HCT116 (cell line): ENCODE measurements around the gene MXI1. TPM values are rescaled to one million over a fixed set of nuclear protein-coding genes. Genes with fewer than 3 reads are reported as not detected.

ENCODE experiments used
- ATAC-seq: fragments of 200-7000 bp; cut with Tn5 transposase; 2 replicates; pipeline ENCODE4 v1.9.1; 2020; ENCODE audit warnings: mild to moderate bottlenecking, moderate library complexity
- BruUV-seq: library from RNA; stranded (reverse); fragments of 400-500 nt; replicated peaks from 2 replicates; lab custom pipeline; 2021; lab: Mats Ljungman, UMichigan
- CTCF ChIA-PET: fragments of 300-600 bp; sonication (Branson Sonifier 250); formaldehyde crosslinking; loops from one replicate; lab custom pipeline; 2021; ENCODE audit warnings: antibody characterized with exemption; lab: Charles Lee
- POLR2A ChIA-PET: fragments of 300-600, 350-600 bp; sonication (Branson Sonifier 250); formaldehyde crosslinking; loops from one replicate; lab custom pipeline; 2021; ENCODE audit warnings: antibody characterized with exemption; lab: Charles Lee
- RAD21 ChIA-PET, 2 experiments: fragments of 300-600 bp; sonication (Branson Sonifier 250); formaldehyde crosslinking; loops; one replicate each; lab custom pipeline; 2023; ENCODE audit warnings: low total read pairs in 2 of 2; ENCODE audit not compliant: uncharacterized antibody in 2 of 2, unreplicated experiment in 2 of 2, low non-redundant PET in 1 of 2; lab: Charles Lee
- DNase-seq: peaks from one replicate; pipeline ENCODE4 v3.0.0-alpha.2; 2010; ENCODE audit warnings: low read depth, low spot score
- H2AFZ ChIP-seq: fragments of 200-600 bp; shearing (Covaris generic), sonication (generic); 2 replicates; pipeline ENCODE4 v1.6.1; 2017; ENCODE audit warnings: low read depth, mixed run types, mixed read lengths, antibody characterized with exemption, low read length; ENCODE audit not compliant: poor library complexity, severe bottlenecking
- H3K27ac ChIP-seq: 2 replicates; pipeline ENCODE4 v1.5.1; 2012; ENCODE audit warnings: low read depth, low read length
- H3K27me3 ChIP-seq: fragments of 200-600 bp; sonication (generic); 2 replicates; pipeline ENCODE4 v1.6.1; 2016; ENCODE audit warnings: mixed run types, low read length, mixed read lengths; ENCODE audit not compliant: insufficient read depth
- H3K36me3 ChIP-seq, 2 experiments: fragments of 200-500 bp in 1 of 2; fragments of 200-600 bp in 1 of 2; sonication (Bioruptor generic) in 1 of 2; sonication (generic) in 1 of 2; 2 replicates each; pipeline versions ENCODE4 v1.5.1 to v1.6.1; 2014 to 2016; ENCODE audit warnings: low read length in 2 of 2, inconsistent platforms in 1 of 2, mixed read lengths in 1 of 2, mixed run types in 1 of 2; ENCODE audit not compliant: insufficient read depth in 2 of 2, control insufficient read depth in 1 of 2
- H3K4me1 ChIP-seq, 2 experiments: fragments of 200-600 bp in 1 of 2; sonication (generic) in 1 of 2; 2 replicates each; pipeline versions ENCODE4 v1.5.1 to v1.6.1; 2012 to 2017; ENCODE audit warnings: low read length in 2 of 2, inconsistent platforms in 1 of 2, mild to moderate bottlenecking in 1 of 2, mixed read lengths in 1 of 2, mixed run types in 1 of 2, moderate library complexity in 1 of 2; ENCODE audit not compliant: insufficient read depth in 2 of 2, control insufficient read depth in 1 of 2
- H3K4me2 ChIP-seq: fragments of 200-600 bp; sonication (generic); 2 replicates; pipeline ENCODE4 v1.6.1; 2017; ENCODE audit warnings: mixed run types, low read length, mixed read lengths
- H3K4me3 ChIP-seq, 2 experiments: fragments of 200-600 bp in 1 of 2; sonication (generic) in 1 of 2; replicated peaks in 1 of 2; 2 replicates each; pipeline ENCODE4 v1.5.1; 2011 to 2016; ENCODE audit warnings: low read length in 2 of 2, control low read depth in 1 of 2, low read depth in 1 of 2, mild to moderate bottlenecking in 1 of 2, mixed read lengths in 1 of 2, mixed run types in 1 of 2
- H3K79me2 ChIP-seq: fragments of 200-600 bp; sonication (generic); 2 replicates; pipeline ENCODE4 v1.6.1; 2017; ENCODE audit warnings: mild to moderate bottlenecking, mixed run types, low read length, moderate library complexity, mixed read lengths; ENCODE audit not compliant: insufficient read depth
- H3K9ac ChIP-seq: fragments of 200-600 bp; sonication (generic); 2 replicates; pipeline ENCODE4 v1.6.1; 2016; ENCODE audit warnings: low read length, mixed read lengths
- H3K9me2 ChIP-seq: fragments of 200-600 bp; sonication (generic), shearing (Covaris generic); 2 replicates; pipeline ENCODE4 v1.6.1; 2017; ENCODE audit warnings: mixed run types, mild to moderate bottlenecking, moderate library complexity; ENCODE audit not compliant: insufficient read depth
- H3K9me3 ChIP-seq, 2 experiments: fragments of 200-500 bp in 1 of 2; fragments of 200-600 bp in 1 of 2; sonication (Bioruptor generic) in 1 of 2; sonication (generic) in 1 of 2; 2 replicates each; pipeline ENCODE4 v1.6.1; 2014 to 2017; ENCODE audit warnings: low read length in 2 of 2, mixed read lengths in 2 of 2, inconsistent platforms in 1 of 2, low read depth in 1 of 2, mild to moderate bottlenecking in 1 of 2, mixed run types in 1 of 2, moderate library complexity in 1 of 2; ENCODE audit not compliant: control insufficient read depth in 1 of 2, insufficient read depth in 1 of 2
- H4K20me1 ChIP-seq: fragments of 200-600 bp; sonication (generic), shearing (Covaris generic); 2 replicates; pipeline ENCODE4 v1.6.1; 2017; ENCODE audit warnings: mixed run types, mild to moderate bottlenecking, moderate library complexity; ENCODE audit not compliant: insufficient read depth
- ATF3 ChIP-seq: IDR thresholded peaks from 2 replicates; pipeline ENCODE4 v1.6.1; 2012
- CBX3 ChIP-seq: IDR thresholded peaks from 2 replicates; pipeline ENCODE4 v1.6.1; 2012; ENCODE audit warnings: low read depth
- CTCF ChIP-seq, 3 experiments: fragments of 200-600 bp in 1 of 3; sonication (generic) in 1 of 3; IDR thresholded peaks in 2 of 3; conservative IDR thresholded peaks in 1 of 3; 2 replicates each; pipeline ENCODE4 v1.5.1; 2012 to 2017; ENCODE audit warnings: low read depth in 2 of 3, low read length in 2 of 3, antibody characterized with exemption in 1 of 3, borderline replicate concordance in 1 of 3, control low read depth in 1 of 3, mild to moderate bottlenecking in 1 of 3, mixed read lengths in 1 of 3, mixed run types in 1 of 3, moderate library complexity in 1 of 3; ENCODE audit not compliant: insufficient read depth in 1 of 3
- EGR1 ChIP-seq: IDR thresholded peaks from 2 replicates; pipeline ENCODE4 v1.6.1; 2012; ENCODE audit warnings: low read depth
- ELF1 ChIP-seq: IDR thresholded peaks from 2 replicates; pipeline ENCODE4 v1.6.1; 2012; ENCODE audit warnings: low read depth, borderline replicate concordance
- EZH2 ChIP-seq: fragments of 200-600 bp; sonication (generic); IDR thresholded peaks from 2 replicates; pipeline ENCODE4 v1.6.1; 2017; ENCODE audit warnings: antibody characterized with exemption, mixed run types
- EZH2phosphoT487 ChIP-seq: fragments of 200-600 bp; IDR thresholded peaks from 2 replicates; pipeline ENCODE4 v1.6.1; 2018; ENCODE audit warnings: antibody characterized with exemption, borderline replicate concordance
- FOSL1 ChIP-seq: IDR thresholded peaks from 2 replicates; pipeline ENCODE4 v1.6.1; 2012; ENCODE audit warnings: low read depth
- JUND ChIP-seq: IDR thresholded peaks from 2 replicates; pipeline ENCODE4 v1.6.1; 2012
- MAX ChIP-seq: IDR thresholded peaks from 2 replicates; pipeline ENCODE4 v1.6.1; 2012
- POLR2A ChIP-seq: IDR thresholded peaks from 2 replicates; pipeline ENCODE4 v1.7.0; 2011; ENCODE audit warnings: borderline replicate concordance; ENCODE audit not compliant: insufficient read depth, insufficient read length; ENCODE audit errors: extremely low read depth
- SP1 ChIP-seq: IDR thresholded peaks from 2 replicates; pipeline ENCODE4 v1.6.1; 2012; ENCODE audit warnings: low read depth
- TCF7L2 ChIP-seq: IDR thresholded peaks from 2 replicates; pipeline ENCODE4 v1.7.0; 2011; ENCODE audit warnings: borderline replicate concordance, inconsistent platforms; ENCODE audit not compliant: insufficient read depth, insufficient read length; ENCODE audit errors: extremely low read depth
- YY1 ChIP-seq: IDR thresholded peaks from 2 replicates; pipeline ENCODE4 v1.6.1; 2011; ENCODE audit warnings: low read length, low read depth, moderate library complexity, mild to moderate bottlenecking; ENCODE audit not compliant: insufficient replicate concordance; ENCODE audit errors: extremely low read depth
- intact Hi-C: fragments of 100-400 bp; cut with micrococcal nuclease; formaldehyde crosslinking; loops from 2 replicates; pipeline ENCODE4 v1.10.0; 2022
- total RNA-seq: library from RNA; stranded (reverse); gene quantifications from one replicate; pipeline ENCODE4 v1.2.1, GENCODE V29; 2021; ENCODE audit not compliant: unreplicated experiment

The MXI1 gene
- total RNA-seq, 1 experiment from 2014 or later, result 57.0 TPM

GRCh38 chr10:110296966-110297365 is 89.6 kb downstream of the MXI1 start:
- Histone ChIP-seq H3K36me3 (peaks cover 84 to 96% of the 10 kb centered on the region in 2 experiments), H3K79me2 (peaks cover 76% of the 10 kb centered on the region), H3K27ac (no peak overlapping the region), H3K27me3 (no peaks in the 10 kb centered on the region), H4K20me1 (peaks cover 30% of the 10 kb centered on the region; the same call in 1 of the 2 replicates), H3K9me2 (no peaks in the 10 kb centered on the region), H3K4me3 (no peak overlapping the region), H3K4me1 (no peaks in the 10 kb centered on the region), H3K9me3 (no peaks in the 10 kb centered on the region), H3K4me2 (no peak overlapping the region), H3K9ac (no peak overlapping the region), H2AFZ (no peak overlapping the region)
- TF ChIP-seq CTCF (IDR thresholded peaks at IDR 0.05 in 2 of 3, conservative IDR thresholded peaks at IDR 0.05 in 1 of 3; ENCODE audit: borderline replicate concordance in 1 of 3, insufficient read depth in 1 of 3, low read depth in 2 of 3, low read length in 2 of 3), result no peak
- no peak for TF ChIP-seq ELF1
- TF ChIP-seq EZH2, result no peak
- TF ChIP-seq JUND, result no peak
- no peak for TF ChIP-seq MAX
- no peak for TF ChIP-seq CBX3
- TF ChIP-seq EZH2phosphoT487, result no peak
- intact Hi-C loops, result no loop called here
- no TSS peak for BruUV-seq
- RAD21 ChIA-PET, result no interaction called here
- no peak for ATAC-seq
- CTCF ChIA-PET, result interaction anchor here (1.2 kb wide), 1 partner anchor 303 kb away, joined by 3 read pairs; no protein-coding TSS in a partner anchor
- POLR2A ChIA-PET, result interaction anchor here (0.9 to 2.2 kb wide), 2 partner anchors 11 to 234 kb away, joined by 6 to 7 read pairs; no protein-coding TSS in a partner anchor
- DNase-seq, result no peak

GRCh38 chr10:110300486-110300986 is 93.1 kb downstream of the MXI1 start:
- Histone ChIP-seq H3K4me2 (no peak overlapping the region), H3K79me2 (peaks cover 90% of the 10 kb centered on the region), H3K27me3 (no peaks in the 10 kb centered on the region), H3K4me1 (peaks cover 7 to 13% of the 10 kb centered on the region in 2 experiments; a peak in 3 of 4 replicates), H3K4me3 (no peak overlapping the region), H2AFZ (no peak overlapping the region), H3K36me3 (peaks cover 71 to 76% of the 10 kb centered on the region in 2 experiments), H3K27ac (no peak overlapping the region), H3K9me2 (no peaks in the 10 kb centered on the region), H3K9me3 (no peaks in the 10 kb centered on the region), H4K20me1 (peaks cover 37% of the 10 kb centered on the region; the same call in 1 of the 2 replicates), H3K9ac (no peak overlapping the region)
- DNase-seq (no peak), ATAC-seq (no peak)
- intact Hi-C loops, result no loop called here
- TF ChIP-seq TCF7L2 (no peak), ATF3 (no peak), EGR1 (no peak), POLR2A (no peak), SP1 (no peak), EZH2phosphoT487 (no peak), FOSL1 (no peak), CTCF (IDR thresholded peaks at IDR 0.05 in 2 of 3, conservative IDR thresholded peaks at IDR 0.05 in 1 of 3; ENCODE audit: borderline replicate concordance in 1 of 3, insufficient read depth in 1 of 3, low read depth in 2 of 3, low read length in 2 of 3) (no peak), YY1 (no peak), CBX3 (no peak)
- no TSS peak for BruUV-seq
- CTCF ChIA-PET, result interaction anchor here (0.6 kb wide), 1 partner anchor 90 kb away, joined by 8 read pairs; no protein-coding TSS in a partner anchor
- POLR2A ChIA-PET, result no interaction called here
- RAD21 ChIA-PET, result no interaction called here
